HCT116 (cell line): Measurements from ENCODE around the gene GNAO1. TPM values are rescaled to one million over a fixed set of nuclear protein-coding genes. Genes with fewer than 3 reads are reported as not detected.
A peak's percentile ranks its signal among the peaks of the same experiment; 100 is the strongest.

Source experiments
- ATAC-seq: fragments of 200-7000 bp; cut with Tn5 transposase; 2 replicates; pipeline ENCODE4 v1.9.1; 2020; ENCODE audit warnings: mild to moderate bottlenecking, moderate library complexity
- BruUV-seq: library from RNA; stranded (reverse); fragments of 400-500 nt; replicated peaks from 2 replicates; lab custom pipeline; 2021; lab: Mats Ljungman, UMichigan
- CTCF ChIA-PET: fragments of 300-600 bp; sonication (Branson Sonifier 250); formaldehyde crosslinking; loops from one replicate; lab custom pipeline; 2021; ENCODE audit warnings: antibody characterized with exemption; lab: Charles Lee
- POLR2A ChIA-PET: fragments of 300-600, 350-600 bp; sonication (Branson Sonifier 250); formaldehyde crosslinking; loops from one replicate; lab custom pipeline; 2021; ENCODE audit warnings: antibody characterized with exemption; lab: Charles Lee
- RAD21 ChIA-PET, 2 experiments: fragments of 300-600 bp; sonication (Branson Sonifier 250); formaldehyde crosslinking; loops; one replicate each; lab custom pipeline; 2023; ENCODE audit warnings: low total read pairs in 2 of 2; ENCODE audit not compliant: uncharacterized antibody in 2 of 2, unreplicated experiment in 2 of 2, low non-redundant PET in 1 of 2; lab: Charles Lee
- DNase-seq: peaks from one replicate; pipeline ENCODE4 v3.0.0-alpha.2; 2010; ENCODE audit warnings: low read depth, low spot score
- H2AFZ ChIP-seq: fragments of 200-600 bp; shearing (Covaris generic), sonication (generic); 2 replicates; pipeline ENCODE4 v1.6.1; 2017; ENCODE audit warnings: low read depth, mixed run types, mixed read lengths, antibody characterized with exemption, low read length; ENCODE audit not compliant: poor library complexity, severe bottlenecking
- H3K27ac ChIP-seq: 2 replicates; pipeline ENCODE4 v1.5.1; 2012; ENCODE audit warnings: low read depth, low read length
- H3K27me3 ChIP-seq: fragments of 200-600 bp; sonication (generic); 2 replicates; pipeline ENCODE4 v1.6.1; 2016; ENCODE audit warnings: mixed run types, low read length, mixed read lengths; ENCODE audit not compliant: insufficient read depth
- H3K36me3 ChIP-seq, 2 experiments: fragments of 200-500 bp in 1 of 2; fragments of 200-600 bp in 1 of 2; sonication (Bioruptor generic) in 1 of 2; sonication (generic) in 1 of 2; 2 replicates each; pipeline versions ENCODE4 v1.5.1 to v1.6.1; 2014 to 2016; ENCODE audit warnings: low read length in 2 of 2, inconsistent platforms in 1 of 2, mixed read lengths in 1 of 2, mixed run types in 1 of 2; ENCODE audit not compliant: insufficient read depth in 2 of 2, control insufficient read depth in 1 of 2
- H3K4me1 ChIP-seq, 2 experiments: fragments of 200-600 bp in 1 of 2; sonication (generic) in 1 of 2; 2 replicates each; pipeline versions ENCODE4 v1.5.1 to v1.6.1; 2012 to 2017; ENCODE audit warnings: low read length in 2 of 2, inconsistent platforms in 1 of 2, mild to moderate bottlenecking in 1 of 2, mixed read lengths in 1 of 2, mixed run types in 1 of 2, moderate library complexity in 1 of 2; ENCODE audit not compliant: insufficient read depth in 2 of 2, control insufficient read depth in 1 of 2
- H3K4me2 ChIP-seq: fragments of 200-600 bp; sonication (generic); 2 replicates; pipeline ENCODE4 v1.6.1; 2017; ENCODE audit warnings: mixed run types, low read length, mixed read lengths
- H3K4me3 ChIP-seq, 2 experiments: fragments of 200-600 bp in 1 of 2; sonication (generic) in 1 of 2; replicated peaks in 1 of 2; 2 replicates each; pipeline ENCODE4 v1.5.1; 2011 to 2016; ENCODE audit warnings: low read length in 2 of 2, control low read depth in 1 of 2, low read depth in 1 of 2, mild to moderate bottlenecking in 1 of 2, mixed read lengths in 1 of 2, mixed run types in 1 of 2
- H3K79me2 ChIP-seq: fragments of 200-600 bp; sonication (generic); 2 replicates; pipeline ENCODE4 v1.6.1; 2017; ENCODE audit warnings: mild to moderate bottlenecking, mixed run types, low read length, moderate library complexity, mixed read lengths; ENCODE audit not compliant: insufficient read depth
- H3K9ac ChIP-seq: fragments of 200-600 bp; sonication (generic); 2 replicates; pipeline ENCODE4 v1.6.1; 2016; ENCODE audit warnings: low read length, mixed read lengths
- H3K9me2 ChIP-seq: fragments of 200-600 bp; sonication (generic), shearing (Covaris generic); 2 replicates; pipeline ENCODE4 v1.6.1; 2017; ENCODE audit warnings: mixed run types, mild to moderate bottlenecking, moderate library complexity; ENCODE audit not compliant: insufficient read depth
- H3K9me3 ChIP-seq, 2 experiments: fragments of 200-500 bp in 1 of 2; fragments of 200-600 bp in 1 of 2; sonication (Bioruptor generic) in 1 of 2; sonication (generic) in 1 of 2; 2 replicates each; pipeline ENCODE4 v1.6.1; 2014 to 2017; ENCODE audit warnings: low read length in 2 of 2, mixed read lengths in 2 of 2, inconsistent platforms in 1 of 2, low read depth in 1 of 2, mild to moderate bottlenecking in 1 of 2, mixed run types in 1 of 2, moderate library complexity in 1 of 2; ENCODE audit not compliant: control insufficient read depth in 1 of 2, insufficient read depth in 1 of 2
- H4K20me1 ChIP-seq: fragments of 200-600 bp; sonication (generic), shearing (Covaris generic); 2 replicates; pipeline ENCODE4 v1.6.1; 2017; ENCODE audit warnings: mixed run types, mild to moderate bottlenecking, moderate library complexity; ENCODE audit not compliant: insufficient read depth
- CBX3 ChIP-seq: IDR thresholded peaks from 2 replicates; pipeline ENCODE4 v1.6.1; 2012; ENCODE audit warnings: low read depth
- CEBPB ChIP-seq: IDR thresholded peaks from 2 replicates; pipeline ENCODE4 v1.6.1; 2012; ENCODE audit warnings: low read depth
- CTCF ChIP-seq, 3 experiments: fragments of 200-600 bp in 1 of 3; sonication (generic) in 1 of 3; IDR thresholded peaks in 2 of 3; conservative IDR thresholded peaks in 1 of 3; 2 replicates each; pipeline ENCODE4 v1.5.1; 2012 to 2017; ENCODE audit warnings: low read depth in 2 of 3, low read length in 2 of 3, antibody characterized with exemption in 1 of 3, borderline replicate concordance in 1 of 3, control low read depth in 1 of 3, mild to moderate bottlenecking in 1 of 3, mixed read lengths in 1 of 3, mixed run types in 1 of 3, moderate library complexity in 1 of 3; ENCODE audit not compliant: insufficient read depth in 1 of 3
- EZH2phosphoT487 ChIP-seq: fragments of 200-600 bp; IDR thresholded peaks from 2 replicates; pipeline ENCODE4 v1.6.1; 2018; ENCODE audit warnings: antibody characterized with exemption, borderline replicate concordance
- JUND ChIP-seq: IDR thresholded peaks from 2 replicates; pipeline ENCODE4 v1.6.1; 2012
- MAX ChIP-seq: IDR thresholded peaks from 2 replicates; pipeline ENCODE4 v1.6.1; 2012
- POLR2AphosphoS5 ChIP-seq: IDR thresholded peaks from 2 replicates; pipeline ENCODE4 v1.6.1; 2011; ENCODE audit warnings: mild to moderate bottlenecking, low read depth, low read length, moderate library complexity
- REST ChIP-seq: IDR thresholded peaks from 2 replicates; pipeline ENCODE4 v1.6.1; 2012; ENCODE audit warnings: low read depth
- SIN3A ChIP-seq: IDR thresholded peaks from 2 replicates; pipeline ENCODE4 v1.6.1; 2012; ENCODE audit warnings: low read depth
- SRF ChIP-seq: IDR thresholded peaks from 2 replicates; pipeline ENCODE4 v1.6.1; 2012; ENCODE audit warnings: low read depth
- TCF7L2 ChIP-seq: IDR thresholded peaks from 2 replicates; pipeline ENCODE4 v1.7.0; 2011; ENCODE audit warnings: borderline replicate concordance, inconsistent platforms; ENCODE audit not compliant: insufficient read depth, insufficient read length; ENCODE audit errors: extremely low read depth
- YY1 ChIP-seq: IDR thresholded peaks from 2 replicates; pipeline ENCODE4 v1.6.1; 2011; ENCODE audit warnings: low read length, low read depth, moderate library complexity, mild to moderate bottlenecking; ENCODE audit not compliant: insufficient replicate concordance; ENCODE audit errors: extremely low read depth
- ZBTB33 ChIP-seq: IDR thresholded peaks from 2 replicates; pipeline ENCODE4 v1.6.1; 2011; ENCODE audit warnings: mild to moderate bottlenecking, low read length, moderate library complexity; ENCODE audit not compliant: insufficient replicate concordance; ENCODE audit errors: extremely low read depth
- ZFX ChIP-seq: fragments of 450-650 bp; IDR thresholded peaks from 2 replicates; pipeline ENCODE4 v1.6.1; 2017
- ZNF274 ChIP-seq: fragments of 200-500 bp; sonication (Bioruptor generic); IDR thresholded peaks from 2 replicates; pipeline ENCODE4 v1.6.1; 2014; ENCODE audit warnings: mild to moderate bottlenecking, low read depth, low read length, inconsistent platforms
- intact Hi-C: fragments of 100-400 bp; cut with micrococcal nuclease; formaldehyde crosslinking; loops from 2 replicates; pipeline ENCODE4 v1.10.0; 2022
- total RNA-seq: library from RNA; stranded (reverse); gene quantifications from one replicate; pipeline ENCODE4 v1.2.1, GENCODE V29; 2021; ENCODE audit not compliant: unreplicated experiment
- TF ChIP-seq, protein P1 (sequence below): IDR thresholded peaks from 2 replicates; pipeline ENCODE4 v1.6.1; 2012

GNAO1 gene
- total RNA-seq, 1 experiment from 2014 or later: 0.12 TPM

- RAD21 ChIA-PET: no interaction called here
- H3K9me3 ChIP-seq: no peaks in the 10 kb centered on the region
- H3K4me3 ChIP-seq: no peak overlapping the region
- H3K9me2 ChIP-seq: no peaks in the 10 kb centered on the region
- no peak overlapping the region for H3K4me2 ChIP-seq
- H3K27ac ChIP-seq: no peak overlapping the region
- no peak overlapping the region for H3K9ac ChIP-seq
- peaks cover 4 to 8% of the 10 kb centered on the region in 2 experiments for H3K4me1 ChIP-seq
- ATAC-seq (no peak), DNase-seq (no peak)
- intact Hi-C loops: loop anchor here (1.0 kb wide), 3 partner anchors 277 to 606 kb away; no protein-coding TSS in a partner anchor
- H2AFZ ChIP-seq: peak overlapping the region; percentile 18
- TF ChIP-seq, protein P1, sequence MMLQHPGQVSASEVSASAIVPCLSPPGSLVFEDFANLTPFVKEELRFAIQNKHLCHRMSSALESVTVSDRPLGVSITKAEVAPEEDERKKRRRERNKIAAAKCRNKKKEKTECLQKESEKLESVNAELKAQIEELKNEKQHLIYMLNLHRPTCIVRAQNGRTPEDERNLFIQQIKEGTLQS: no peak
- TF ChIP-seq CBX3 (no peak), JUND (no peak), SRF (no peak), ZBTB33 (no peak), REST (no peak), TCF7L2 (no peak), SIN3A (no peak), YY1 (no peak), ZFX (no peak), MAX (no peak), CEBPB (no peak), ZNF274 (no peak), EZH2phosphoT487 (no peak), POLR2AphosphoS5 (no peak), CTCF (IDR thresholded peaks at IDR 0.05 in 2 of 3, conservative IDR thresholded peaks at IDR 0.05 in 1 of 3; ENCODE audit: borderline replicate concordance in 1 of 3, insufficient read depth in 1 of 3, low read depth in 2 of 3, low read length in 2 of 3) (no peak)
- H3K36me3 ChIP-seq: no peaks in the 10 kb centered on the region
- no peaks in the 10 kb centered on the region for H3K79me2 ChIP-seq
- H4K20me1 ChIP-seq: no peaks in the 10 kb centered on the region
- no peaks in the 10 kb centered on the region for H3K27me3 ChIP-seq
- POLR2A ChIA-PET: no interaction called here
- BruUV-seq: no TSS peak
- CTCF ChIA-PET: interaction anchor here (0.7 to 2.5 kb wide), 11 partner anchors 10 to 854 kb away, joined by 3 to 17 read pairs (median 5); no protein-coding TSS in a partner anchor
These were observed 127.5 kb downstream of the GNAO1 start for GRCh38 chr16:56318827-56319140.
